HCT116 (cell line): ENCODE results near the gene ALDH1L1.

Experiments
- CTCF ChIP-seq, 3 experiments: fragments of 200-600 bp in 1 of 3; sonication (generic) in 1 of 3; IDR thresholded peaks in 2 of 3; conservative IDR thresholded peaks in 1 of 3; 2 replicates each; pipeline ENCODE4 v1.5.1; 2012 to 2017; ENCODE audit warnings: low read depth in 2 of 3, low read length in 2 of 3, antibody characterized with exemption in 1 of 3, borderline replicate concordance in 1 of 3, control low read depth in 1 of 3, mild to moderate bottlenecking in 1 of 3, mixed read lengths in 1 of 3, mixed run types in 1 of 3, moderate library complexity in 1 of 3; ENCODE audit not compliant: insufficient read depth in 1 of 3
- ELF1 ChIP-seq: IDR thresholded peaks from 2 replicates; pipeline ENCODE4 v1.6.1; 2012; ENCODE audit warnings: low read depth, borderline replicate concordance
- EZH2 ChIP-seq: fragments of 200-600 bp; sonication (generic); IDR thresholded peaks from 2 replicates; pipeline ENCODE4 v1.6.1; 2017; ENCODE audit warnings: antibody characterized with exemption, mixed run types
- EZH2phosphoT487 ChIP-seq: fragments of 200-600 bp; IDR thresholded peaks from 2 replicates; pipeline ENCODE4 v1.6.1; 2018; ENCODE audit warnings: antibody characterized with exemption, borderline replicate concordance
- POLR2A ChIP-seq: IDR thresholded peaks from 2 replicates; pipeline ENCODE4 v1.7.0; 2011; ENCODE audit warnings: borderline replicate concordance; ENCODE audit not compliant: insufficient read depth, insufficient read length; ENCODE audit errors: extremely low read depth
- POLR2AphosphoS5 ChIP-seq: IDR thresholded peaks from 2 replicates; pipeline ENCODE4 v1.6.1; 2011; ENCODE audit warnings: mild to moderate bottlenecking, low read depth, low read length, moderate library complexity
- YY1 ChIP-seq: IDR thresholded peaks from 2 replicates; pipeline ENCODE4 v1.6.1; 2011; ENCODE audit warnings: low read length, low read depth, moderate library complexity, mild to moderate bottlenecking; ENCODE audit not compliant: insufficient replicate concordance; ENCODE audit errors: extremely low read depth

DNA sequence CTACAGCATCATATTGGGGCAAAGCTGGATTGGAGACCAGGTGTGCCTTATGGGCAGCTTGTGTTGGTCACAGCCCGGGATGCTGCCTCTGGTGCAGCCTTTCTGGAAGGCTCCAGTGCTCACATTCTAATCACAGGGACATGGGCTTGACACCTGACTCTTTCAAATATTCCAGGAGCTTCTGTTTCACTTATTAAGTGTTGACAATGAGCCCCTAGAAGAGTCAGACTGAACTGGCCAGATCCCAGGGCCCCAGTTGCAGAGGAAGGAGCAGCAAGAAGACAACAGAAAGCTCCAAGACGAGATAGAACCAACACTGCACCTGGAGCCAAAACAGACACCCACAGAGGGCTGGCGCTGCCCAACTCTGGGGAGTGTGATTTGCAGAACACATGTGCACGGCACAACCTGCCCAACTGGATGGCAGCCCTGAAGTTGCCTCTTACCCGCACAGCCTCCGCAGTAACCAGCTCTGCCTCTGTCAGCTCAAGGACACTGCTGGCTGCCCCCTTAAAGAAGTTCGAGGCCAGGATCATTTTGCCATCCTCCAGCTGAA lies 30.3 kb downstream of the ALDH1L1 start:
- no peak for TF ChIP-seq POLR2A
- TF ChIP-seq EZH2: no peak
- TF ChIP-seq CTCF (IDR thresholded peaks at IDR 0.05 in 2 of 3, conservative IDR thresholded peaks at IDR 0.05 in 1 of 3; ENCODE audit: borderline replicate concordance in 1 of 3, insufficient read depth in 1 of 3, low read depth in 2 of 3, low read length in 2 of 3): no peak
- no peak for TF ChIP-seq ELF1
- no peak for TF ChIP-seq POLR2AphosphoS5
- no peak for TF ChIP-seq YY1
- no peak for TF ChIP-seq EZH2phosphoT487
